OCI-LY3 (cell line): ENCODE data around the gene TNS3.

Source experiments
- EZH2phosphoT487 ChIP-seq: fragments of 200-600 bp; shearing (Covaris generic); IDR thresholded peaks from 2 replicates; pipeline ENCODE4 v1.6.1; 2018; ENCODE audit warnings: antibody characterized with exemption, mixed run types, low read depth
- TF ChIP-seq, protein P1 (sequence below): fragments of 200-600, 300-600 bp; sonication (generic); IDR thresholded peaks from 2 replicates; pipeline ENCODE4 v1.5.1; 2014; ENCODE audit warnings: antibody characterized with exemption, low read length, low read depth

DNA sequence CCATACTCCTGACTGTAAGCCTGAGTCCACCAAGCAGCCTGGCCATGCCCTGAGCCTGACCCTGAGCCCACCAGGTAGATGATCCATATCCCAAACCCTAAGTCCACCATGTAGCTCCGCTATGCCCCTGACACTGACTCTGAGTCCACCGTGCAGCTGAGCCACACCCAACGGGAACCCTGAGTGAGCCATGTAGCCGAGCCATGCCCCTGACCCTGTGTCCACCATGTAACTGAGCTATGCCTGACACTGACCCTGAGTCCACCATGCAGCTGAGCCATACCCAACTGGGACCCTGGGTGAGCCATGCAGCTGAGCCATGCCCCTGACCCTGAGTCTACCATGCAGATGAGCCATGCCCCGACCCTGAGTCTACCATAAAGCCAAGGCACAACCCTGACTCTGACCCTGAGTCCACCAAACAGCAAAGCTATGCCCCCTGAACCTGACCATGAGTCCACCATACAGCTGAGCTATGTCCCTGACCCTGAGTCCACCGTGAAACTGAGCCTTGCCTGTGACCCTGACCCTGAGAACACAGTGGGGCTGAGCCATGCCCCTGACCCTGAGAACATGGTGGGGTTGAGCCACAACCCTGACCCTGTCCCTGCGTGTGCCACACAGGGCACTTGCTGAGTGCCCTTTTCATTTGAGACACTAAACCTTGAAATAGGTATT is 299.8 kb downstream of the TNS3 start:
- TF ChIP-seq, protein P1, sequence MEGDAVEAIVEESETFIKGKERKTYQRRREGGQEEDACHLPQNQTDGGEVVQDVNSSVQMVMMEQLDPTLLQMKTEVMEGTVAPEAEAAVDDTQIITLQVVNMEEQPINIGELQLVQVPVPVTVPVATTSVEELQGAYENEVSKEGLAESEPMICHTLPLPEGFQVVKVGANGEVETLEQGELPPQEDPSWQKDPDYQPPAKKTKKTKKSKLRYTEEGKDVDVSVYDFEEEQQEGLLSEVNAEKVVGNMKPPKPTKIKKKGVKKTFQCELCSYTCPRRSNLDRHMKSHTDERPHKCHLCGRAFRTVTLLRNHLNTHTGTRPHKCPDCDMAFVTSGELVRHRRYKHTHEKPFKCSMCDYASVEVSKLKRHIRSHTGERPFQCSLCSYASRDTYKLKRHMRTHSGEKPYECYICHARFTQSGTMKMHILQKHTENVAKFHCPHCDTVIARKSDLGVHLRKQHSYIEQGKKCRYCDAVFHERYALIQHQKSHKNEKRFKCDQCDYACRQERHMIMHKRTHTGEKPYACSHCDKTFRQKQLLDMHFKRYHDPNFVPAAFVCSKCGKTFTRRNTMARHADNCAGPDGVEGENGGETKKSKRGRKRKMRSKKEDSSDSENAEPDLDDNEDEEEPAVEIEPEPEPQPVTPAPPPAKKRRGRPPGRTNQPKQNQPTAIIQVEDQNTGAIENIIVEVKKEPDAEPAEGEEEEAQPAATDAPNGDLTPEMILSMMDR, result no peak
- TF ChIP-seq EZH2phosphoT487, result no peak
